Measurements from ENCODE around the gene OTUB1.
"Not testable (repeated sequence)": the region's sequence is repeated elsewhere in the genome, so short reads cannot be mapped to it uniquely, and the experiment has no call there.

DNA sequence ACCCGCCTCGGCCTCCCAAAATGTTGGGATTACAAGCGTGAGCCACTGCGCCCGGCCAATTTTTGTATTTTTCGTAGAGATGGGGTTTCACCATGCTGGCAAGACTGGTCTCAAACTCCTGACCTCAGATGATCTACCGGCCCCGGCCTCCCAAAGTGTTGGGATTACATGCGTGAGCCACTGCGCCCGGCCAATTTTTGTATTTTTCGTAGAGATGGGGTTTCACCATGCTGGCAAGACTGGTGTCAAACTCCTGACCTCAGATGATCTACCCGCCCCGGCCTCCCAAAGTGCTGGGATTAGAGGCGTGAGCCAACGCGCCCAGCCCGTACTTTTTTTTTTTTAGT lies 12.4 kb upstream of the OTUB1 start:
- TF ChIP-seq ZNF574, SP2 (CRISPR knock-in tag; IDR thresholded peaks at IDR 0.05): not testable (repeated sequence)
- TF ChIP-seq, protein P1, sequence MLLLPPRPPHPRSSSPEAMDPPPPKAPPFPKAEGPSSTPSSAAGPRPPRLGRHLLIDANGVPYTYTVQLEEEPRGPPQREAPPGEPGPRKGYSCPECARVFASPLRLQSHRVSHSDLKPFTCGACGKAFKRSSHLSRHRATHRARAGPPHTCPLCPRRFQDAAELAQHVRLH (CRISPR knock-in tag; IDR thresholded peaks at IDR 0.05; ENCODE audit: borderline replicate concordance, low read depth): not testable (repeated sequence)
- TF ChIP-seq, protein P2, sequence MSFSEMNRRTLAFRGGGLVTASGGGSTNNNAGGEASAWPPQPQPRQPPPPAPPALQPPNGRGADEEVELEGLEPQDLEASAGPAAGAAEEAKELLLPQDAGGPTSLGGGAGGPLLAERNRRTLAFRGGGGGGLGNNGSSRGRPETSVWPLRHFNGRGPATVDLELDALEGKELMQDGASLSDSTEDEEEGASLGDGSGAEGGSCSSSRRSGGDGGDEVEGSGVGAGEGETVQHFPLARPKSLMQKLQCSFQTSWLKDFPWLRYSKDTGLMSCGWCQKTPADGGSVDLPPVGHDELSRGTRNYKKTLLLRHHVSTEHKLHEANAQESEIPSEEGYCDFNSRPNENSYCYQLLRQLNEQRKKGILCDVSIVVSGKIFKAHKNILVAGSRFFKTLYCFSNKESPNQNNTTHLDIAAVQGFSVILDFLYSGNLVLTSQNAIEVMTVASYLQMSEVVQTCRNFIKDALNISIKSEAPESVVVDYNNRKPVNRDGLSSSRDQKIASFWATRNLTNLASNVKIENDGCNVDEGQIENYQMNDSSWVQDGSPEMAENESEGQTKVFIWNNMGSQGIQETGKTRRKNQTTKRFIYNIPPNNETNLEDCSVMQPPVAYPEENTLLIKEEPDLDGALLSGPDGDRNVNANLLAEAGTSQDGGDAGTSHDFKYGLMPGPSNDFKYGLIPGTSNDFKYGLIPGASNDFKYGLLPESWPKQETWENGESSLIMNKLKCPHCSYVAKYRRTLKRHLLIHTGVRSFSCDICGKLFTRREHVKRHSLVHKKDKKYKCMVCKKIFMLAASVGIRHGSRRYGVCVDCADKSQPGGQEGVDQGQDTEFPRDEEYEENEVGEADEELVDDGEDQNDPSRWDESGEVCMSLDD (CRISPR knock-in tag; IDR thresholded peaks at IDR 0.05; ENCODE audit: borderline replicate concordance): not testable (repeated sequence)
